ENCODE measurements around the gene ASIC1. TPM values are rescaled to one million over a fixed set of nuclear protein-coding genes. Genes with fewer than 3 reads are reported as not detected.

The ASIC1 gene
- total and polyA plus RNA-seq, 4 experiments from 2014 or later: 0.08 to 0.26 TPM; not detected in 2

DNA sequence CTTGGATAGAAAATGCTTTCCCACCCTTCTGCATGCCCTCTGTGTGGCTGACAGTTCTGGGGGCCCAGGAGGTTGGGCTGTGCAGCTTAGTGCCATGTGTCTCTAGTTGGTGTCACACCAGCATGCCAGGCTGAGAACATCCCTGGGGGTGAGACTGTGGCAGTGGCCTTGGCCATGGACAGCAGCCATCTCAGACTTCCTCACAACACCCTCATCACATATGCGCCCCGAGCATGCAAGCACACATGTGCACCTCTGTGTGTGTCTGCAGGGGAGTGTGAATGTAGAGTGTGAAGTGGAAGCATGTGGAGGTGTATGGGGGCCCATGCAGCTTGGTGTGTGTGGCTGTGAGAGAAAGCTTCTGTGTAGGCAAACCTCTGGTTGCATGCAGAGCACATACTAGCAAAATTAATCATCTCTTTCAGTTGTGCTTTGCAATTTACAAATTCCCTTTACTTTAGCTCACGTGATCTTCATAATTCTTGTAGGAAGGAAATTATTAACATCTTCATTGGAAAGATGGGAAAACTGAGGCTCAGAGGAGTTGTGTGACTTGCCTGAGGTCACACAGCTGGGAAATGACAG, 8.4 kb downstream of the ASIC1 start:
- no peaks in the 10 kb centered on the region for H3K36me3 Mint-ChIP-seq
- intact Hi-C loops (cut with micrococcal nuclease): no loop called here
- Histone ChIP-seq H3K4me3 (ENCODE audit: low read length in 2 of 2) (no peak overlapping the region), H3K9me3 (ENCODE audit: control insufficient read depth in 1 of 2, low read length in 2 of 2) (no peaks in the 10 kb centered on the region), H3K27me3 (ENCODE audit: insufficient read depth, low read length) (no peaks in the 10 kb centered on the region), H3K27ac (ENCODE audit: low read depth, low read length) (no peak overlapping the region), H3K36me3 (ENCODE audit: insufficient read depth, low read length) (no peaks in the 10 kb centered on the region), H3K4me1 (ENCODE audit: insufficient read depth, low read length) (no peaks in the 10 kb centered on the region)
- ChIA-PET CTCF (ENCODE audit: partially characterized antibody) (interaction anchor here (0.9 to 6.9 kb wide), 9 partner anchors 9 to 249 kb away, joined by 3 to 65 read pairs (median 4); partner anchors contain the start of gene SMARCD1), POLR2A (ENCODE audit: partially characterized antibody) (no interaction called here)
- peaks cover 4 to 9% (median 8%) of the 10 kb centered on the region in 4 donors for H3K4me1 Mint-ChIP-seq
- peaks cover 14 to 23% of the 10 kb centered on the region in 2 donors for H3K27me3 Mint-ChIP-seq
- H3K4me3 Mint-ChIP-seq: no peak overlapping the region
- DNase-seq: no peak
- H3K9me3 Mint-ChIP-seq: no peaks in the 10 kb centered on the region
- no peak overlapping the region for H3K27ac Mint-ChIP-seq

DNA sequence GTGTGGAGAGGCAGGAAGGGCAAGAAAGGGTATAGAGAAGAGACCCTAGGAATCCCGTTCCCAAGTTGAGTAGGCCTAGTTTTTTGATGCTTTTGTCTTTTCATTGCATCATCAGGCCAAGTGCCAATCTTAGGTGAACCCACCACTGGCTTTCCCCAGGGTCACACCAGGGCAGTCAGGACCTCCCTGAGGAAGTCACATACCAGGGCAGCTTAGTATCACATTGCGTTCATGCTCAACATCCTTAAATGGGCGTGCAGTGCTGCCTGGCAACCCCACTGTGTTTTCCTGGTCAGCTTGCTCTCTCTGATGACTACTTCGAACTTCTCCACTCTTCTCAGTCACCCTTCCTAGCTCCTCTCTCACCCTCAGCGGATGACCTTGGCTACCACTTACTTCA, 9.0 kb downstream of the ASIC1 start:
- H3K27ac Mint-ChIP-seq: no peak overlapping the region

DNA sequence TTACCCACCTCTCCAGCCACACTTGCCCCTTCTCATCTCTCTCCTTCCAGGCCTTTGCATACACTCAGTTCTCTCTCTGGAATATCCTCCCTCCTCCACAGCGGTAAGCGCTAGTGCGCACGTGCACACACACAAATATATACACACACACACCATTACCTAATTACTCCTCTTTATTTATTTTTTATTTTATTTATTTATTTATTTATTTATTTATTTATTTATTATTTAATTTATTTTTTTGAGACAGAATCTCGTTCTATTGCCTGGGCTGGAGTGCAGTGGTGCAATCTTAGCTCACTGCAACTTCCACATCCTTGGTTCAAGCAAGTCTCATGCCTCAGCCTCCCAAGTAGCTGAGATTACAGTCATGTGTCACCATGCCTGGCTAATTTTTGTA, 11.7 kb downstream of the ASIC1 start:
- Histone ChIP-seq H3K27me3 (ENCODE audit: insufficient read depth, low read length) (no peaks in the 10 kb centered on the region), H3K36me3 (ENCODE audit: insufficient read depth, low read length) (no peaks in the 10 kb centered on the region), H3K9me3 (ENCODE audit: control insufficient read depth in 1 of 2, low read length in 2 of 2) (no peaks in the 10 kb centered on the region), H3K4me3 (ENCODE audit: low read length in 2 of 2) (no peak overlapping the region), H3K27ac (ENCODE audit: low read depth, low read length) (no peak overlapping the region), H3K4me1 (ENCODE audit: insufficient read depth, low read length) (no peaks in the 10 kb centered on the region)
- Mint-ChIP-seq H3K9me3 (no peaks in the 10 kb centered on the region), H3K4me3 (no peak overlapping the region), H3K27ac (no peak overlapping the region), H3K4me1 (peaks cover 4 to 9% (median 6%) of the 10 kb centered on the region in 4 donors), H3K27me3 (peaks cover 4 to 6% of the 10 kb centered on the region in 2 donors), H3K36me3 (no peaks in the 10 kb centered on the region)
- DNase-seq: no peak
- ChIA-PET POLR2A (ENCODE audit: partially characterized antibody) (no interaction called here), CTCF (ENCODE audit: partially characterized antibody) (interaction anchor here (0.6 to 8.6 kb wide), 15 partner anchors 10 to 122 kb away, joined by 3 to 88 read pairs (median 5); partner anchors contain the start of genes COX14 and RACGAP1)
- intact Hi-C loops (cut with micrococcal nuclease): no loop called here

More for the DNA sequence above, 9.0 kb downstream of the ASIC1 start:
- H3K36me3 ChIP-seq (ENCODE audit: insufficient read depth, low read length): no peaks in the 10 kb centered on the region
- no peak overlapping the region for H3K4me3 ChIP-seq (ENCODE audit: low read length in 2 of 2)
- Mint-ChIP-seq H3K4me3 (no peak overlapping the region), H3K27me3 (peaks cover 10 to 18% of the 10 kb centered on the region in 2 donors), H3K9me3 (no peaks in the 10 kb centered on the region), H3K36me3 (no peaks in the 10 kb centered on the region), H3K4me1 (peaks cover 4 to 9% (median 6%) of the 10 kb centered on the region in 4 donors)
- intact Hi-C loops (cut with micrococcal nuclease): no loop called here
- H3K9me3 ChIP-seq (ENCODE audit: control insufficient read depth in 1 of 2, low read length in 2 of 2): no peaks in the 10 kb centered on the region
- H3K4me1 ChIP-seq (ENCODE audit: insufficient read depth, low read length): no peaks in the 10 kb centered on the region
- ChIA-PET POLR2A (ENCODE audit: partially characterized antibody) (no interaction called here), CTCF (ENCODE audit: partially characterized antibody) (interaction anchor here (1.0 to 6.9 kb wide), 9 partner anchors 8 to 100 kb away, joined by 3 to 65 read pairs (median 4); partner anchors contain the start of gene SMARCD1)
- no peak overlapping the region for H3K27ac ChIP-seq (ENCODE audit: low read depth, low read length)
- DNase-seq: no peak
- no peaks in the 10 kb centered on the region for H3K27me3 ChIP-seq (ENCODE audit: insufficient read depth, low read length)

DNA sequence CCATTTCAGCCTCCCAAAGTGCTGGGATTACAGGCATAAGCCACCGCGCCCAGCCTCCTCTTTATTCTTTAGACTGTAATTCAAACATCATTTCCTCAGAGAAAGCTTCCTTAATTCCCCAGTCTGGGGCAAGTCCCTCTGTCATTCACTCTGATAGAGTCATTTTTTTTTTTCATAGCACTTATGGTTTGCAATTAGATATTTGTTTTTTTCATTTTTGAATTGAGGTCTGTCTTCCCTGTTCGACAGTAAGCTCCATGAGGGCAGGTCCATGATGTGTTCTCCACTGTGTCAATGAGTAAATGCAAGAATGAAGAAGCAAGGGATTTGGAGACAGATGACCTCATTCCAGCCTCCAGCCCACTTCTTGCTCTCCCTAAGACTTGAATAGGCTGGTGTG, 12.1 kb downstream of the ASIC1 start:
- Histone ChIP-seq H3K27me3 (ENCODE audit: insufficient read depth, low read length) (no peaks in the 10 kb centered on the region), H3K4me1 (ENCODE audit: insufficient read depth, low read length) (no peaks in the 10 kb centered on the region), H3K27ac (ENCODE audit: low read depth, low read length) (no peak overlapping the region), H3K36me3 (ENCODE audit: insufficient read depth, low read length) (no peaks in the 10 kb centered on the region), H3K4me3 (ENCODE audit: low read length in 2 of 2) (no peak overlapping the region), H3K9me3 (ENCODE audit: control insufficient read depth in 1 of 2, low read length in 2 of 2) (no peaks in the 10 kb centered on the region)
- H3K27me3 Mint-ChIP-seq: peaks cover under 1 to 6% of the 10 kb centered on the region in 2 donors
- DNase-seq: no peak
- intact Hi-C loops (cut with micrococcal nuclease): no loop called here
- H3K27ac Mint-ChIP-seq: no peak overlapping the region
- POLR2A ChIA-PET (ENCODE audit: partially characterized antibody): interaction anchor here (0.6 kb wide), 1 partner anchor 78 kb away, joined by 3 read pairs; no protein-coding TSS in a partner anchor
- CTCF ChIA-PET (ENCODE audit: partially characterized antibody): interaction anchor here (0.6 to 8.6 kb wide), 19 partner anchors 9 to 131 kb away, joined by 3 to 88 read pairs (median 4); partner anchors contain the start of gene COX14
- H3K4me3 Mint-ChIP-seq: no peak overlapping the region
- no peaks in the 10 kb centered on the region for H3K9me3 Mint-ChIP-seq
- no peaks in the 10 kb centered on the region for H3K36me3 Mint-ChIP-seq
- peaks cover 4 to 9% (median 6%) of the 10 kb centered on the region in 4 donors for H3K4me1 Mint-ChIP-seq

DNA sequence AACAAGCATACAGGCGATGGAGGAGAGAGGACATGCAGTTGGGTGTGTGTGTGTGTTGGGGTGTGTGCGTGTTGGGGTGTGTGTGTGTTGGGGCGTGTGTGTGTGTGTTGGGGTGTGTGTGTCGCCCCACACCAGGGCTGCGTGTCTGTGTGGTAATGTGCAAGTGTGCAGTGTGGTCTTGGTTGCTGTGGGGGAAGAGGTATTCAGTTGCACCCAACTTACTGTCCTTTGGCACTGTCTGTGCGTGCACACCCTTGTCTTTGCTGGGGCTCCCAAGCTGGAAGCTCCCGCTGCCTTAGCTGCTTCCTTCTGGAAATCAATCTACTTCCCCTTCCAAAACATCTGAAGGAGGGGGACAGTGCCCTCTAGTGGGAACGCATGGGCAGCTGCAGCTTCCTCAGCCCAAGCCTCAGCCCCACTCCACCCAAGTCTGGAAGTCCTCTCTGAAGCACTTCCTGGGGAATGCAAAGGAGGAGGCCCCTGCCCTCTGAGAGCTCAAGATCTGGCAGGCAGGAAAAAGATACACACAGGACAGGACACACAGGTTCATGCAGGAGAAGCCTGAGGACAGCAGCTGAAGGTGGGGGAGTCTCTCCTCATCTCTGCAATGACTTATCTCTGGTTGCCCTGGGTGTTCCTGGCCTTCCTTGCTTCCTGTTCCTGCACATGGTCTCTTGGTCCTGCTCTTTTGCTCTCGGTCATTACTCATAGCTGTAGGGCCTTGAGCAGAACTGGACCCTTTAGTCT, 13.1 kb downstream of the ASIC1 start:
- Histone ChIP-seq H3K4me1 (ENCODE audit: insufficient read depth, low read length) (peaks cover 3% of the 10 kb centered on the region), H3K4me3 (ENCODE audit: low read length in 2 of 2) (no peak overlapping the region), H3K27ac (ENCODE audit: low read depth, low read length) (no peak overlapping the region), H3K27me3 (ENCODE audit: insufficient read depth, low read length) (no peaks in the 10 kb centered on the region), H3K36me3 (ENCODE audit: insufficient read depth, low read length) (no peaks in the 10 kb centered on the region), H3K9me3 (ENCODE audit: control insufficient read depth in 1 of 2, low read length in 2 of 2) (no peaks in the 10 kb centered on the region)
- Mint-ChIP-seq H3K36me3 (no peaks in the 10 kb centered on the region), H3K9me3 (no peaks in the 10 kb centered on the region), H3K4me3 (peak overlapping the region in 1 of 8 donors; percentile 3), H3K4me1 (peaks cover 5 to 13% (median 8%) of the 10 kb centered on the region in 4 donors), H3K27ac (peak overlapping the region in 2 of 7 donors; percentile 55 to 68), H3K27me3 (peaks cover 0 to 6% of the 10 kb centered on the region in 2 donors)
- POLR2A ChIA-PET (ENCODE audit: partially characterized antibody): interaction anchor here (0.9 to 1.1 kb wide), 2 partner anchors 9 to 14 kb away, joined by 3 to 4 read pairs; partner anchors contain the start of gene SMARCD1
- intact Hi-C loops (cut with micrococcal nuclease): loop anchor here (1.0 to 10.0 kb wide), 3 partner anchors 103 to 244 kb away; no protein-coding TSS in a partner anchor
- DNase-seq: peak; percentile 50 to 61 (median 55)
- CTCF ChIA-PET (ENCODE audit: partially characterized antibody): interaction anchor here (0.5 to 8.6 kb wide), 45 partner anchors 10 to 552 kb away, joined by 3 to 88 read pairs (median 4); partner anchors contain the start of genes CERS5, COX14, RACGAP1 and SMARCD1

DNA sequence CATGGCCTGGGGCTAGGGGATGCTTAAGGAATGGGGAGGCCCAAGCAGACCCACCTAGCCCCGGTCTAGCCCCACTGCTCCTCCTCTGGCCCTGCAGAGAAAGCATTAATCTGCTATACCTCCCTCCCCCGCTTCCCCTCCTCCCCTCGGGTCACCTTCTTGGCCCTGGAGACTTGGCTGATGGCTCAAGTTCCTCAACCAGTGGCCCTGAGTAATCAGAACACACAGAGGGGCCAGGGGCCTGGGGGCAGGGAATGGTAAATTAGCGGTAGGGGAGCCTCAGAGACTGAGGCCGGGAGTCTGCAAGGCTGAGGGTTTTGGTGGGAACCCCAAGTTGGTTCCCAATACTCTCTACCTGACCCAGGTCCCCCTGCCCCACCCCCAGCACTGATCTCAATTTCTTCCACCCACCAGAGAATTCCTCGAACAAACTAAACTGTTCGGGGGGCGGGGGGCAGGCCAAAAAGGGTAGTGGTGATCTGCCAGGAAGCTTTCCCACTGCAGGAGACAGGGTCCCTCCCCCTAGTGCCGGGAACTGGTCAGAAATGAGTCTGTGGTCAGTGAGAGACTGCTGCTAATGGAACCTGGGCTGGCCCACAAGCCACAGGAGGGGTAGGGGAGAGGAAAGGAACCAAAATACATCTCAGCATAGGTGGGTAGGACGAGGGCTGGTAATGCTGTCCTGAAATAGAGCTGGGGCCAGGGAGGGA, 15.0 kb downstream of the ASIC1 start:
- peaks cover 5 to 13% (median 8%) of the 10 kb centered on the region in 4 donors for H3K4me1 Mint-ChIP-seq
- Histone ChIP-seq H3K27ac (ENCODE audit: low read depth, low read length) (no peak overlapping the region), H3K36me3 (ENCODE audit: insufficient read depth, low read length) (no peaks in the 10 kb centered on the region), H3K4me3 (ENCODE audit: low read length in 2 of 2) (no peak overlapping the region), H3K9me3 (ENCODE audit: control insufficient read depth in 1 of 2, low read length in 2 of 2) (no peaks in the 10 kb centered on the region), H3K27me3 (ENCODE audit: insufficient read depth, low read length) (no peaks in the 10 kb centered on the region), H3K4me1 (ENCODE audit: insufficient read depth, low read length) (peaks cover 3% of the 10 kb centered on the region)
- H3K36me3 Mint-ChIP-seq: no peaks in the 10 kb centered on the region
- peaks cover 0 to 6% of the 10 kb centered on the region in 2 donors for H3K27me3 Mint-ChIP-seq
- H3K9me3 Mint-ChIP-seq: no peaks in the 10 kb centered on the region
- no peak overlapping the region for H3K27ac Mint-ChIP-seq
- intact Hi-C loops (cut with micrococcal nuclease): loop anchor here (10.0 kb wide), 1 partner anchor 242 kb away; no protein-coding TSS in a partner anchor
- ChIA-PET POLR2A (ENCODE audit: partially characterized antibody) (no interaction called here), CTCF (ENCODE audit: partially characterized antibody) (interaction anchor here (0.6 to 8.6 kb wide), 7 partner anchors 17 to 149 kb away, joined by 3 to 88 read pairs (median 17); partner anchors contain the start of gene COX14)
- DNase-seq: no peak
- no peak overlapping the region for H3K4me3 Mint-ChIP-seq
